ENCODE measurements around the gene CNGA3. TPM values are rescaled to one million over a fixed set of nuclear protein-coding genes. Genes with fewer than 3 reads are reported as not detected.

CNGA3 gene
- total RNA-seq, 1 experiment from 2014 or later = not detected

DNA sequence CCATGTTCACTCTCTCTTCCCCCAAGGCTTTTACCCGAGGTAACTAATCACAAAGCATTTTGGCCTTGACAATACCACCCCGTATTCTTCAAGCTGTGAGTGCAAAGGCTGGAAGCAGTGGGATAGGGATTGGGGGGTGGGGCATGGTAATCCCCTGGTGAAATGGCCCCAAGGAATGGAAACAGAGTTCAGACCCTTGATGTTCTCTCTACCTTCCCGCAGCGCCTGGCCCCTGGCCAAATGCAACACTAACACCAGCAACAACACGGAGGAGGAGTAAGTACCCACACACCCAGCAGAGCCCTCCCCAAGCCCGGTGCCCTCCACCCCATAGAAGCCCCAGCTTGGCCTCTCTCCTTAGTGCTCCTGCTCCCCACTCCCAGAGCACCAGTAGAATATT is 36.9 kb downstream of the CNGA3 start:
- no peaks in the 10 kb centered on the region for H3K9me3 ChIP-seq (ENCODE audit: low read length)
- no peaks in the 10 kb centered on the region; the same call in 1 of the 2 replicates for H3K4me1 ChIP-seq (ENCODE audit: insufficient read depth, low read length)
- no peaks in the 10 kb centered on the region for H3K79me2 ChIP-seq (ENCODE audit: low read length)
- no peak for DNase-seq
- no peaks in the 10 kb centered on the region for H3K36me3 ChIP-seq (ENCODE audit: low read depth, low read length)
- H3K4me2 ChIP-seq (ENCODE audit: low read length) = no peak overlapping the region
- TF ChIP-seq, protein P1, sequence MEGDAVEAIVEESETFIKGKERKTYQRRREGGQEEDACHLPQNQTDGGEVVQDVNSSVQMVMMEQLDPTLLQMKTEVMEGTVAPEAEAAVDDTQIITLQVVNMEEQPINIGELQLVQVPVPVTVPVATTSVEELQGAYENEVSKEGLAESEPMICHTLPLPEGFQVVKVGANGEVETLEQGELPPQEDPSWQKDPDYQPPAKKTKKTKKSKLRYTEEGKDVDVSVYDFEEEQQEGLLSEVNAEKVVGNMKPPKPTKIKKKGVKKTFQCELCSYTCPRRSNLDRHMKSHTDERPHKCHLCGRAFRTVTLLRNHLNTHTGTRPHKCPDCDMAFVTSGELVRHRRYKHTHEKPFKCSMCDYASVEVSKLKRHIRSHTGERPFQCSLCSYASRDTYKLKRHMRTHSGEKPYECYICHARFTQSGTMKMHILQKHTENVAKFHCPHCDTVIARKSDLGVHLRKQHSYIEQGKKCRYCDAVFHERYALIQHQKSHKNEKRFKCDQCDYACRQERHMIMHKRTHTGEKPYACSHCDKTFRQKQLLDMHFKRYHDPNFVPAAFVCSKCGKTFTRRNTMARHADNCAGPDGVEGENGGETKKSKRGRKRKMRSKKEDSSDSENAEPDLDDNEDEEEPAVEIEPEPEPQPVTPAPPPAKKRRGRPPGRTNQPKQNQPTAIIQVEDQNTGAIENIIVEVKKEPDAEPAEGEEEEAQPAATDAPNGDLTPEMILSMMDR (conservative IDR thresholded peaks at IDR 0.05; ENCODE audit: low read depth, low read length) = no peak
- TF ChIP-seq EZH2 (IDR thresholded peaks at IDR 0.05; ENCODE audit: low read length, unreplicated experiment) (no peak), EZH2phosphoT487 (IDR thresholded peaks at IDR 0.05; ENCODE audit: borderline replicate concordance, low read length) (no peak)
- CTCF ChIA-PET = no interaction called here
- intact Hi-C loops (cut with micrococcal nuclease) = loop anchor here (10.0 kb wide), 2 partner anchors 198 to 678 kb away; no protein-coding TSS in a partner anchor
- H2AFZ ChIP-seq (ENCODE audit: low read length) = no peak overlapping the region
- H3K27me3 ChIP-seq (ENCODE audit: low read length) = no peaks in the 10 kb centered on the region
- H3F3A ChIP-seq (ENCODE audit: low read length, unreplicated experiment) = no peaks in the 10 kb centered on the region
- H3K9me2 ChIP-seq (replicated peaks; ENCODE audit: low read length) = no peaks in the 10 kb centered on the region
- H3K9ac ChIP-seq (ENCODE audit: low read length) = no peak overlapping the region
- no peak overlapping the region for H3K4me3 ChIP-seq (ENCODE audit: low read length)
- no peak overlapping the region for H3K27ac ChIP-seq (ENCODE audit: low read length)
- no TSS peak for BruUV-seq (replicated peaks)
- no peaks in the 10 kb centered on the region for H4K20me1 ChIP-seq (ENCODE audit: low read length)
- POLR2A ChIA-PET (ENCODE audit: unreplicated experiment) = no interaction called here
- ATAC-seq = no peak

DNA sequence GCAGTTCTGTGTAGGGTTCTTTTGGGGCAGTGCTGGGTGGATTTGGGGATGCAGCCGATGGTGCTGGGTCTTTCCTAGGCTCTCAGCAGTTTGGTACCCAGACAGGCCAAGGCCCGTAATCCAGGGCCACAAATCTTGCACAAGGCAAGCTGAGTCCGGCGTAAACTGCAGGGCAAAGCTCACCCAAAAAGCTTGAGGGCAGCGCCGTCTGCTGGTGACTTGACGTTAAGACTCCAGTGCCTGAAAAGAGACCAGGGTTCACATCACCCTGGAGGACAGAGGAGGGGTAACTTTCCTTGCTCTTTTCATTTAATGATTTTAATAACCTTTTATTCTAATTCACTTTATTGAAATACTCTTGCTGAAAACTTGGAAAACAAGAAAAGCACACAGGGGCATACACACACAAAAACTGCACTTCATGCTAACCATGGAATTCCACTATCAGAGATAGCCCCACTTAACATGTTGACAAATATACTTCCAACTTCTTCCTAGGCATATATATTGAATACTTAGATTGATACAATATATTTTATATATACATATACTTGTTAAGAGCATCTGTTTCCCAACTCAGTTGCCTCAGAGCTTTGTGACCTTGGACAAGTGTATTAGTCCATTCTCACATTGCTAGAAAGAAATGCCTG is 38.9 kb downstream of the CNGA3 start:
- Histone ChIP-seq H3K27me3 (ENCODE audit: low read length) (no peaks in the 10 kb centered on the region), H3K4me1 (ENCODE audit: insufficient read depth, low read length) (no peaks in the 10 kb centered on the region), H3K4me2 (ENCODE audit: low read length) (no peak overlapping the region), H3K4me3 (ENCODE audit: low read length) (no peak overlapping the region), H3K27ac (ENCODE audit: low read length) (no peak overlapping the region), H4K20me1 (ENCODE audit: low read length) (no peaks in the 10 kb centered on the region), H3K36me3 (ENCODE audit: low read depth, low read length) (no peaks in the 10 kb centered on the region), H3K9me3 (ENCODE audit: low read length) (no peaks in the 10 kb centered on the region), H3K79me2 (ENCODE audit: low read length) (no peaks in the 10 kb centered on the region), H3K9me2 (replicated peaks; ENCODE audit: low read length) (no peaks in the 10 kb centered on the region), H3K9ac (ENCODE audit: low read length) (no peak overlapping the region), H2AFZ (ENCODE audit: low read length) (peak overlapping the region; percentile 49; the same call in 1 of the 2 replicates), H3F3A (ENCODE audit: low read length, unreplicated experiment) (no peaks in the 10 kb centered on the region)
- ChIA-PET POLR2A (ENCODE audit: unreplicated experiment) (no interaction called here), CTCF (interaction anchor here (0.5 to 1.1 kb wide), 5 partner anchors 79 to 572 kb away, joined by 3 to 4 read pairs (median 3); no protein-coding TSS in a partner anchor)
- TF ChIP-seq EZH2 (IDR thresholded peaks at IDR 0.05; ENCODE audit: low read length, unreplicated experiment) (no peak), EZH2phosphoT487 (IDR thresholded peaks at IDR 0.05; ENCODE audit: borderline replicate concordance, low read length) (no peak)
- TF ChIP-seq, protein P1 (conservative IDR thresholded peaks at IDR 0.05; ENCODE audit: low read depth, low read length) = peak; percentile 97
- ATAC-seq (peak; percentile 93), DNase-seq (peak; percentile 88)
- BruUV-seq (replicated peaks) = no TSS peak
- intact Hi-C loops (cut with micrococcal nuclease) = loop anchor here (1.0 to 10.0 kb wide), 4 partner anchors 89 to 680 kb away; no protein-coding TSS in a partner anchor

DNA sequence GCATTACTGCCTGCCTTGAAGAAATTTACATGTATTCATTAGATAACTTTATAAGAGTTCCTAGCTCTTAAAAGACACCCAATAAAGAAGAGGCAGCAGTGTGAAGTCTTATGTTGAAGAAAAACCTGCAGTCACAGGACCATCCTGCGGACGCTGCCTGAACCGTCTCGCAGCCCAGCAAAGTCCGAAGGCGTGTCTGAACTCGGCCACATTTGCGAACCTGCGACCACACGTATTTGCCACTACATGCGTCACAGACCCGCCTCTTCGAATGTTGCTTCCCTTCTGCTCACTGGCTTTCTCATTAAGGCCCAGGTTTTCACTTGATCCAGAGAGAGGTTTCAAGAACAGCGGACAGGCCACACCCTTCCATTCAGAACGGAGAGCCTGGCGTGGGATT is 41.2 kb downstream of the CNGA3 start:
- Histone ChIP-seq H3K27me3 (ENCODE audit: low read length) (no peaks in the 10 kb centered on the region), H3K9me3 (ENCODE audit: low read length) (no peaks in the 10 kb centered on the region), H3F3A (ENCODE audit: low read length, unreplicated experiment) (no peaks in the 10 kb centered on the region), H3K9ac (ENCODE audit: low read length) (no peak overlapping the region), H3K36me3 (ENCODE audit: low read depth, low read length) (no peaks in the 10 kb centered on the region), H2AFZ (ENCODE audit: low read length) (no peak overlapping the region), H3K4me3 (ENCODE audit: low read length) (no peak overlapping the region), H3K4me2 (ENCODE audit: low read length) (no peak overlapping the region), H3K79me2 (ENCODE audit: low read length) (no peaks in the 10 kb centered on the region), H3K9me2 (replicated peaks; ENCODE audit: low read length) (no peaks in the 10 kb centered on the region), H3K4me1 (ENCODE audit: insufficient read depth, low read length) (no peaks in the 10 kb centered on the region), H3K27ac (ENCODE audit: low read length) (no peak overlapping the region), H4K20me1 (ENCODE audit: low read length) (no peaks in the 10 kb centered on the region)
- ATAC-seq (no peak), DNase-seq (no peak)
- no TSS peak for BruUV-seq (replicated peaks)
- ChIA-PET POLR2A (ENCODE audit: unreplicated experiment) (no interaction called here), CTCF (no interaction called here)
- intact Hi-C loops (cut with micrococcal nuclease) = loop anchor here (10.0 kb wide), 2 partner anchors 203 to 683 kb away; no protein-coding TSS in a partner anchor
- TF ChIP-seq EZH2phosphoT487 (IDR thresholded peaks at IDR 0.05; ENCODE audit: borderline replicate concordance, low read length) (no peak), EZH2 (IDR thresholded peaks at IDR 0.05; ENCODE audit: low read length, unreplicated experiment) (no peak)
- TF ChIP-seq, protein P1 (conservative IDR thresholded peaks at IDR 0.05; ENCODE audit: low read depth, low read length) = no peak

Data from PC-3 (cell line).